NCI-H128 (cell line): ENCODE measurements around the gene SH3RF3.

Experiments
- DNase-seq: peaks from one replicate; lab custom pipeline; 2025; ENCODE audit not compliant: unreplicated experiment; lab: John Stamatoyannopoulos, UW

The SH3RF3 gene

GRCh38 chr2:109383505-109384307 is 254.7 kb downstream of the SH3RF3 start:
- DNase-seq, result no peak

DNA sequence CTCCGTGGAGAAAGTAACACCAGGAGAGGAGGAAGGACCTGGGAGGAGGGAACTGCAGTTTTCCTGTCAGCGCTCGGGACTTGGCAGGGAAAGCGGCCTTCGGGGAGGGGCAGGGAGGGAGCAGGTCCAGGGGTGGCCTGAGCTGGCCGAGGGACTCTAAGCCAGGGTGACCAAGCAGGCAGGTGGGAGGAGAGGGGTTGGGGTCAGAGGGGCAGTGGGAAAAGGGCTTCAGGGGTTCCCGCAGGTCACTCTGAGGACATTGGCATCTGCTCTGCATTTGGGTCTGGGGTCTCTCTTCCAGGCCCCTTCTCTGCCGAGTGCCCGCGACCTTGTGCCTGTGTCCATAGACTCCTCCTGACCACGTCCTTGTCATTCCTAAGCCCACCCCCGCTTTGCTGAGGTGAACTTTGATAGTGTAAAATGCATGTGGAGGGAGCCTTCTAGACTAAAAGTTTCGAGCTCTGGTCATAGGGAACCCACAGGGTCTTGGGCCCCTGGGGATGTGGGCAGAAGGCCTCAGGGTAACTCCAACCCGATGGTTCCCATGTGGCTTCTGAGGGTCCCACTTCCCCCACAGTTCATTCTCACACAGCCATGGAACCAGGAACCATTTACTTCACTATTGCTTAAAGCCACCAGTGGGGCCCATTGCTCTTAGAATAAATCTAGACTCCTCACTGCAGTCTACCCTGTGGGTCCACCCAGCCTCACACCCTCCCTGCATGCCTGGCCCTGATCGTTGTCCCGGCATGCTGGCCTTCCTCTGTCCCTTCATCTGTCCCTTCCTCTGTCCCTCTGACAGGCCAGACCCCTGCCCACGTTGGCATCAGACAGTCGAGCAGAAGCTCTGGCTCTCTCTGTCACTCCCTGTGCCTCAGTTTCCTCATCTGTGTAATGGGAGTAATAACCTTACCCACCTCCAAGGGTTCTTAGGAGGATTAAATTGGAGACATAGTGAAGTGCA is 255.6 kb downstream of the SH3RF3 start:
- DNase-seq, result no peak

DNA sequence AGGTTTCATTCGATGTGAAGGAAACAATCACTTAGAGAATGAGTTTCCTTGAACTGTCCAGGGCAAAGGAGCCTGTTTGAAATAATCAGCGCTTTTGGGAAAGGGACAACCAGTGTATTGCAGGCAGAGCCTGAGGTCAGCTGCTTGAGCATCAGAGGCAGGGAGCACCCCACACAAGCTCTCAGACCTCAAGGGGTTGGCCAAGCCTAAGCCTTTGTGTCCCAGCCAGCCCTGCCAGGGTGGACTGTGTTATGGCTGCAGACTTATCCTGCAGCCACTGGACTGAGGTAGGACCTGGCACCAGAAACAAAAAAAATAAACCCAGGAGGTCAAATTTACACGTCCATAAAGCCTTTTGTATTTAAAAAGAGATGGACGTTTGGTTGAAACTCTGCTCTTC is 256.5 kb downstream of the SH3RF3 start:
- no peak for DNase-seq

DNA sequence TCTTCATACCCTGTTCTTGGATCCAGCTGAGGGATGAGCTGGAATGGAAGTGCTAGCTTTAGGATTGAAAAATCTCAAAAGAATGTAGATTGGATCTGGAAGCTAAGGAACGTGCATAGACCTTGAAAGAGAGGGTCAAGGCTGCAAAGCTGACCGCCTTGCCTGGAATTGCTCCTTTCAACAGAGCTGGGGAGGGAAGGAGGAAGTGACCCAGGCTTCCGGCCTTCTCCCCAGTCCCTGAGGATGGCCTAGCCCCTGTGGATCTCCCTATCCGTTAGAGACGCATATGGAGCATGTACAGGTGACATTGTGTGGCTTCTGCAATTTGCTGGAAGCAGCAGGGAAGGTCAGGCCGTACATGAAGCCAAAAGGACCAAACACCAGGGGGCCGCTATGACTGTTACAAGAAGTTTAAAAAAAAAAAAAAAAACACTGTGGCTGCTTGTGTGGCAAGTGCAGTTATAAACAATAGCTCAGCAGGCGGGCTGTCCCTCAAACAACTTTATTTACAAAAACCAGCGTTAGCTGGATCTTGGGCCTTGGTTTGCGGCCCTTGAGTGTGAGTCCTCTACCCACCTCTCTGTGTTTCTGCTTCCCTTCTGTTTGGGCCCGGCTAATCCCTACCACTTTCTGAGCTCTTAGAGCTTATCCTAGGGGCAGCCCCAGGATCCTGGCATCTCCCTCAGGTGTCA is 257.1 kb downstream of the SH3RF3 start:
- DNase-seq, result no peak

- no peak for DNase-seq
Measured at GRCh38 chr2:109387221-109387735, 258.3 kb downstream of the SH3RF3 start.

GRCh38 chr2:109387778-109388469 is 258.9 kb downstream of the SH3RF3 start:
- no peak for DNase-seq

GRCh38 chr2:109391243-109391642 is 262.2 kb downstream of the SH3RF3 start:
- DNase-seq, result no peak

DNA sequence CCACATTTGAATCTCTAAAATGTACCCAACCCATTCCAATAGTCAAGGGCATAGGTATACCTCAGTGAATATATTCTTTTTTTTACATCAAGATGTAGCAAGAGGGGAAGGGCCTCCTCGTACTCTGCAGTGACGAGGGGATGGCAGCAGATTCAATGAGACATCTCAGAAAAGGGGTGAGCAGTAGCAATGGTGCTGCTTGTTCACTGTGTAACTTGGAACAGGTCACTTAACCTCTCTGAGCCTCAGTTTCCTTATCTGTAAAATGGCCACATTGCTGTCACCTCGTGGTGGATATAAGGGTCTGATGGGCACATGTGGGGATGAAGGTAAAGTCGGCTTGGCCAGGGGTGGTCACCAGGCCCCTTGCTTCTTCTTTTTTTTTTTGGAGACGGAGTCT is 263.1 kb downstream of the SH3RF3 start:
- no peak for DNase-seq

DNA sequence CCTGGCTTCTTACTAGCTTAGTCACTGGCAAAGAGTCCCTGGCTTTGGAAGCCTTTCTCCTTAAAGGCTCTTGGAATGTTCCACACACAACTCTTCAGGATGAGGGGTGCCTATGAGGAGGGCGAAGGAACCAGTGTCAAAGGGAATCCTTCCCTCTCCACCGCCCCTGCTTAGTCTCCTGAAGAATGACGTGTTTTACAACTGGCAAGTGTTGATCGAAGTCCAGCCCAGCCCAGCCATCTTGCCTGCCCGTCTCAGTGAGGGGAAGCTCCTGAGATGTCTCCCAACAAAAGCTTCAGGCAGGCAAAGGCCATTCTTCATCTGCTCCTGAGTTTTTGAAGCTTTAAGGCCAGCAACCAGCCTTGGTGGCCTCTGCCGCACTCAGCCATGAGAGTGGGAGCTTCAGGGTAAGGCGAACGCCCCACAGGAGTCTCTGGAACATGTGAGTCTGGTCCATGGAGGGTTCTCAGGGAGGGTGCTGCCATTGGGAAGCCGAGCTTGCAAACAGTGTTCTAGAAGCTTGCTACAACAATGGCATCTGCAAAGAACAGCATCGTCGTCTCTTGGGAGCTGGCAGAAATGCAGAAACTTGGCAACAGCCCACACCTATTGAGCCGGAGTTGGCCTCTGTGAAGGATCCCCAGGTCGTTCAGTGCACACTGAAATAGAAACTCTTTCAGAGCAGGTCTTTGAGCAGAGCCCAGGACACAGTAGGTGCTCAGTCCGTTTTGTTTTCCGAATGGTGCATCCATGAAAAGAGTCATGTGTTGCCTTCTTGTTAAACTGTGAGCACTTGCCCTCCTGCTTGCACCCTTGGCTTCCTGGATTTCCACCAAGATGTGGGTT is 264.0 kb downstream of the SH3RF3 start:
- no peak for DNase-seq

DNA sequence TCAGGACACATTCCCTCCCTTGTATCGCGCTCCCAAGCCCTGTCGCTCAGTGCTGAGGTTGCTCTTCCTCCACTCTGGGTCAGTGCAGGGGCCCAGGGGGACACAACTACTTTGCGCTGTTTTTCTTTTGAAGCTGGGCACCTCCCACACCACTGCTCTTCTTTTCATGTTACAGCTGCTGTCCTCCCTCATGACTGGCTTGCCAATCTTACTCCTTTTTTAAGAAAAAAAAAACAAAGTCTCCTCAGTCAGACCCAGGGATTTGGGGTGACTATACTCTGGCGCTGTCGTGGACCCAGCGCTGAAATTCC is 264.6 kb downstream of the SH3RF3 start:
- DNase-seq, result no peak

DNA sequence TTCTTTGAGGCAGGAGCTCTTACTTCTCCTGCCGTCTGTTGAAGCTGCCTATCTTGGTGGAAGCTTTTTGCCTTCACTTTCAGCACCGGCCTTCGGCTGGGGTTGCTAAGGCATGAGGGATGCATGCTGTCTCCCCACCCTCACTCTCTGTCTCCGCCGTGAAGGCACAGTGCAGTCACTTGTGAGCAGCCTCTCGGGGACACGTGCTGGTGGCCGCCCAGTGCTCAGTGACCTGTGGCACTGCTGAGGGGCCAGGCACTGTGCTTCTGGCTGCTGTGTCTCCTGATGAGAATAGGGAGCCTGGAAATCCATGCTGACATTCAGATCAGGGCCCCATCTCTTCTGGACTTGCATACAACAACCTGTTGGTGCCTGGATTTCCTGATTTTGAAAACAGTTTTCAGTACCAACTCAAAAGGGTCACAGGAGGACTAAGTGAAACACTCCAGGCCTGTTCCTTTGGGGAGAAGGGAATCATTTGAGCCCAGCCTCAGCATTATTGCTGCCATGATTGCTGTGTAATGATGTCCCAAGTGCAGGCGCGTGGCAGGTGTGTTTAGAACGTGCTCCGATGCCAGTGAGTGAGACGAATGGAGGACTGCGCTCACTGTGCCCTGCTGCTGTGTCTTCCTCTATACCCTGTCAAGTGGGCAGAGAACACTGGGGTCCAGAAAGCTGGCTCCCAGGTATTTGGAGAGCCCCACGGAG is 266.6 kb downstream of the SH3RF3 start:
- no peak for DNase-seq

- DNase-seq, result no peak
Measured at GRCh38 chr2:109396202-109397180, 267.5 kb downstream of the SH3RF3 start.

DNA sequence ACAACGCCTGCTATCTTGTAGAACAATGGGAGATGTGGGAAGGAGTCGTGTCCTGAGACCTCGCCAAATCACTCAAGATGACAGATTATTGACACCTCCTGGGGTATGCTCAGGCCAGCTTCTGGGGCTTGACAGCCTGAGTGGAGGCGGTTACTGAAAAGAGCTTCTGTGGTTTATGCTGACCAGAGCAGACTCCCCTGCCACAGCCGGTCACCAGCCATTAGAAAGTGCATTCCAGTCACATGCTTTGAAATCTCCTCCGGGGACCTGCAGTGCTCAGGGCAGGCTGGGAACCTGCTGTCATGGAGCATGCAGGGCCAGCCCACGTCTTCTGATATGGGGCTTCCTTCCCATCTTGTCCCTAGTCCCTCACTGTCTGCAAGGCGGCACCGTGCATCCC is 268.9 kb downstream of the SH3RF3 start:
- no peak for DNase-seq

DNA sequence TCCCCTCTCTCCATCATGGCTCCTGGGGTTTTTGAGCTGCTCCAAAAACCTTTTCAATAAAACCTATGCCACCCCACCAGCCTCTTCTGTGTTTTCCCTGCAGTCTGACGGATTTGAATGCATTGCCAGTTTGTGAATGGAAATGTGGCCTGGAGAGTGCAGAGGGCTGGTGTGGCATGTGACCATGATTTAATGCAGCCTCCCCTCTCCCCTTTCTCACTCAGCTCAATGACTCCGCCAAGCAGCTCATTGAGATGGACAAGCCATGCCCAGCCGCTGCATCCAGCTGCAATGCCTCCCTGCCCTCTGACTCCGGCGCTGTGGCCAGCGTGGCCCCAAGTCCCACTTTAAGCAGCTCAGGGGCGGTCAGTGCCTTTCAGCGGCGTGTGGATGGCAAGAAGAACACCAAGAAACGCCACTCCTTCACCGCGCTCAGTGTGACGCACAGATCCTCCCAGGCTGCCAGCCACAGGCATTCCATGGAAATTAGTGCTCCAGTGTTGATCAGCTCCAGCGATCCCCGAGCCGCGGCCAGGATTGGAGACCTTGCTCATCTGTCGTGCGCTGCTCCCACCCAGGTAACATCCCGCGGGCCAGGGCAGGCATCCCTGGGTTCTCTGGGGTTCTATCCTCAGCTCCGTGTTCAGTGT is 269.5 kb downstream of the SH3RF3 start:
- no peak for DNase-seq

DNA sequence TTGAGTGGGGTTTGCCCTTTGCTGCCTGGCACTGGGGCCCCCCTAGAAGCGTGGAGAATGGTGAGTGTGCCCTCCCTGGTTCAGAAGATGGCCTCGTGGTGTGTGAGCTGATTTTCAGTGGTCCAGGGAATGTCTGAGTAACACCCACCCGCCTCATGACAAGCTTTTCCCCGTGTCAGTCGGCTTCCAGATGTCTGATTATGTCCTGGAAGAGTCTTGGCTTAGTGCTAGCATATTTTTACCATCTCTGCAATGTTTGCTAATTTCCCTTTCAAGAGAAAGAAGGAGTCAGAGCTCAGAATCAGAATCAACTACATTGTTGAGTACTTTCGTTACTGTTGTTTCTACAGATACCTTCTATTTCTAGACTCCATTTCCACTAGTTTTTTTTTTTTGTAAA is 270.1 kb downstream of the SH3RF3 start:
- DNase-seq, result no peak

DNA sequence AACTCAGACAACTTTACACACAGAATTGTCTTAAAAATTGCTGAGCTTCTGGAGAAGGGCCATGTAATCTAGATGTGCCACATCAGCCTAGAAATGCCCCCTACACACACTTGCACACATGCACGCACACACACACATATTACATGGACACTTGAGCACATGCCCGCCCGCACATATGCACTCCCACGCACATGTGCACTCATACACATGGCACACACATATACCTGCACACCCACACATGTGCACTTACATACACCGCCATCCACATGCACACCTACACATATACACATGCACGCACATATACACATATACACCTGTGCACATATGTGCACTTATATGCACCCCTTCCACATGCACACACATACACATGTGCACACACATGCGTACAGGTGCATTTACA is 271.1 kb downstream of the SH3RF3 start:
- DNase-seq, result no peak

DNA sequence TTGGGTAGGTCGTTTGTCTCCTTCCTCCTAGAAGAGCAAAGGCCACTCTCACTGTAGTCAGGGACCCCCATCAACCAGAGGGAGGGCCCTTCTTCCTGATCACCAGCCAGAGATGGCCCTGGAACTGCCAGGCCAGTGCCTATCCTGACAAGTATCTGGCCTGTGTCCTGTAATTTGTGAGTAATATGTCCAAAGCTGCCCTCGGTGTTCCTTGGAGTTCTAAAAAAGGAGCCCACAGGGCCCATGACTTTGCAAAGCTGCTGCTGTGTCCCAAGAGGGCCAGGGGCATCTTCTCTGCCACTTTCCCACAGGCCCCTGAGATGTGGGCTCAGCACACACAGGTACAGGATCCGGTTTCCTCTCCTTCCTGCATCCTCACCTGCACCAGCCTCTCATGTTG is 272.4 kb downstream of the SH3RF3 start:
- peak; percentile 35 for DNase-seq

DNA sequence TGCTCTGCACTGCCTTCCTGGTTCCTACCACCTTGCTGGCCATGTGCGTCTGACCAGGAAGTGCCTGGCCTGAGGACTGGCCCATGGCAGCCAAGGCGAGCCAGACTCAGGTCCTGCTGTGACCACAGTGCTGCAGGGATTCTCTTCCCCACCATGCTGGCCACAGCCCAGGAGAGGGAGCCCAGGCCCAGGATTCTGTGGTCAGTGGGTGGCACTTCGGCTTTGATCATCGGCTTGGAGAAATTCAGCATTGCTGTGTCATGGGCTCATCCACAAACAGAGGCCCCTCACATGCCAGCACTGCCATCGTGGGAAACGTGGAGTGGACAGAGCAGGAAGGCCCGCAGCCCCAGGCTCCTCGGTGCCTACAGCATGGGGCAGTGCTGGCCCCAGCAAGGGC is 273.2 kb downstream of the SH3RF3 start:
- no peak for DNase-seq
